HL-60 (cell line): ENCODE measurements around the gene PSIP1.
A peak's percentile ranks its signal among the peaks of the same experiment; 100 is the strongest.

Experiments used
- DNase-seq, 2 experiments: peaks; one replicate each; pipeline ENCODE4 v3.0.0-alpha.2; 2010 to 2020; ENCODE audit warnings: low read depth in 1 of 2, low spot score in 1 of 2
- H3K27ac ChIP-seq: fragments of 250-450 bp; sonication (Bioruptor Pico); replicated peaks from 2 replicates; pipeline ENCODE4 v1.5.1; 2020; ENCODE audit warnings: mild to moderate bottlenecking, moderate library complexity
- H3K27me3 ChIP-seq: fragments of 250-450 bp; sonication (Bioruptor Pico); 2 replicates; pipeline ENCODE4 v1.5.1; 2021; ENCODE audit warnings: mild to moderate bottlenecking, moderate library complexity; ENCODE audit not compliant: insufficient read depth, poor library complexity, severe bottlenecking
- H3K4me3 ChIP-seq: replicated peaks from 2 replicates; pipeline ENCODE4 v1.5.1; 2011; ENCODE audit warnings: mild to moderate bottlenecking, control low read depth, low read length; ENCODE audit not compliant: insufficient read depth
- POLR2AphosphoS5 ChIP-seq: IDR thresholded peaks from 2 replicates; pipeline ENCODE4 v1.6.1; 2012; ENCODE audit warnings: low read depth

PSIP1 gene

DNA sequence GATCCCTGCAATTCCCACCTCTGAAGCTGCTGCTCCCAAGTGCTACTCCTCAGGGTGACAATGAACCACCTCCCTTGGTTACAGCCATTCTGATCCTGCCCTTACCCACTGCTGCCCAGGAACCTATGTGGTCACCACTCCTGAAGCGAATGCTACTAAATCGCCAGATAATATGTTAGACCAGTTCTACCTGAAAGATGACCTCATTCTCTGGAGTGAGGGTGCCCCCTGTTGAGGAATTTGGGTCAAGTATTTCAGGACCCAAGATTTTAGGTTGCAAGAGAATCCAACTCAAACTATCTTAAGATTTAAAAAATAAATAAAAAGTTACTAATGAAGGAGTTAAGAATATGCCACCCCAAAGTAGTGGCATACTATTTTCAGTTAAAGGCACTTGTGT is 93.9 kb downstream of the PSIP1 start:
- TF ChIP-seq POLR2AphosphoS5 = no peak
- DNase-seq = peak in 1 of 2 experiments; percentile 1
- no peaks in the 10 kb centered on the region for H3K27me3 ChIP-seq
- no peak overlapping the region for H3K27ac ChIP-seq
- no peak overlapping the region for H3K4me3 ChIP-seq
